Activated naive CD8-positive, alpha-beta T cell treated with anti-CD3 and anti-CD28 coated beads, Interleukin-2, amount 50 U/mL, for 16 hours (primary cell): ENCODE measurements around the gene IRX1.

Experiments used
- DNase-seq: peaks from one replicate; pipeline ENCODE4 v3.0.0-alpha.2; 2020; ENCODE audit warnings: low read depth, low spot score

Gene IRX1

GRCh38 chr5:3595006-3595961 lies at the start of gene IRX1:
TSS of gene IRX1 (plus strand) at chr5:3595832. CDS start at chr5:3596106, 274 bp downstream.
- no peak for DNase-seq

GRCh38 chr5:3546028-3546427 lies 49.6 kb upstream of the IRX1 start:
- no peak for DNase-seq

- DNase-seq = no peak
Observed at GRCh38 chr5:3564116-3564515, 31.5 kb upstream of the IRX1 start.

GRCh38 chr5:3564827-3565518 lies 30.7 kb upstream of the IRX1 start:
- DNase-seq = no peak

- DNase-seq = no peak
Observed at GRCh38 chr5:3584724-3585531, 10.7 kb upstream of the IRX1 start.

- DNase-seq = no peak
Observed at GRCh38 chr5:3590161-3590966, 5.3 kb upstream of the IRX1 start.

DNA sequence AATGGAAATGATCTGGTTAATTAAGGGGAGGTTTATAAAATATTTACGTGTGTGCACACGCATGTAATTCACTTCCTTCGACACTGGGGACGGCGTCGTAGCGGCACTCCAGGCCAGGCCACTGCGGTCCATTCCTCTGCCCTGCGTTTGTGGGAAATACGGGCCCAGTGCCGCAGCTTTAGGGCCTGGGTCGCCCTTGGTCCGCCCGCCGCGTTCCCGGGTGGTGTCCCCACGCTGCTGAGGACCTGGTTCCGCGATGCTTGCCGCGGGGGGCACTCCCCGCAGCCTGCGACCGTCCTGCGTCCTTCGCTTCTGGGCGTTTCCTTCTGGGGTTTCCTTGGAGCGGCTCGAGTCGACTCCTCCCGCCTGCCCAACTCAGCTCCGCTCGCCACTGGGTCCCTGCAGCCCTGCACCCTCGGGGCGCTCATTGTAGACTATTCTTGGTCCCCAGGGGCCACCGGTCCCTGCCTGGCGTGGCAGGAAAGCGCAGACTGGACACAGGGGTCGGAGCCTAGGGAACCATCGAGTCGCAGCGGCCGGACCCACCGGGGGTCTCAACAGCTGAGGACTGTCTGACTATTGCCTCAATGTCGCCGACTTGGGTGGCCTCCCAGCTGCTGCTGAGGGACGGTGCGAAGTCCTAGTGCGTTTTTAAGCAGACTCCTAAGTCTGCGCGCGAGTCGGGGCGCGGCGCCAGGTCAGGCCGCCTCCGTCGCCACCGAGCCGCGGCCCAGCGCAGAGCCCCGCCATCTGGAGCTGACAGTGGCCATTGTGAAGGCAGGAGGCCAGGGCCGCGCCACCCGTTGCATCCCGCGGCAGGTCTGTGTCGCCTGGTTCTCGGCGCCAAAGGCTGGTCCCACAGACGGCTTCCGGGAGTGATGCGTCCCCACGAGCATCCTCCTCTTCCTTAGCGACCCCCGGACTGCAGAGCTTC lies 4.4 kb upstream of the IRX1 start:
- DNase-seq = no peak

DNA sequence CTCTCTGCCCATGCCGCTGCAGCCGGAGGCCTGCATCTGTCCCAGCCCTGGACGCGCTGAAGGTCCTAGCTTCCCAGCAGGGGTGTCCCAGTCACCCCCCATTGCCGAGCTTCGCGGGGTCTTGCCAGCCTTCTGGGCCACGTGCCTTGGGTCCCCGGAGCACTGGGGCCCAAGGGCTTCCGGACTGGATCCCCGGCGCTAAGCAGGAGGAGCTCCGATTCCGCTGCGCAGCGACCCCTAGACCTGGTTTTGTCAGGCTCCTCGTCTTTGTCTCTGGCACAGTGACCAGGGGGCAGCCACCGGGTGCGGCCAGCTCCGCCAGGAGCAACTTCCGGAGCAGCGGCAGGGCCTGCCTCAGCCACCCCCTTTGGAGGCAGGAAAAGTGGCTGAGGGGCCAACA lies 3.3 kb upstream of the IRX1 start:
- no peak for DNase-seq

GRCh38 chr5:3593771-3594509 lies 1.7 kb upstream of the IRX1 start:
- no peak for DNase-seq

GRCh38 chr5:3594510-3595005 lies 1.1 kb upstream of the IRX1 start:
- DNase-seq = no peak

DNA sequence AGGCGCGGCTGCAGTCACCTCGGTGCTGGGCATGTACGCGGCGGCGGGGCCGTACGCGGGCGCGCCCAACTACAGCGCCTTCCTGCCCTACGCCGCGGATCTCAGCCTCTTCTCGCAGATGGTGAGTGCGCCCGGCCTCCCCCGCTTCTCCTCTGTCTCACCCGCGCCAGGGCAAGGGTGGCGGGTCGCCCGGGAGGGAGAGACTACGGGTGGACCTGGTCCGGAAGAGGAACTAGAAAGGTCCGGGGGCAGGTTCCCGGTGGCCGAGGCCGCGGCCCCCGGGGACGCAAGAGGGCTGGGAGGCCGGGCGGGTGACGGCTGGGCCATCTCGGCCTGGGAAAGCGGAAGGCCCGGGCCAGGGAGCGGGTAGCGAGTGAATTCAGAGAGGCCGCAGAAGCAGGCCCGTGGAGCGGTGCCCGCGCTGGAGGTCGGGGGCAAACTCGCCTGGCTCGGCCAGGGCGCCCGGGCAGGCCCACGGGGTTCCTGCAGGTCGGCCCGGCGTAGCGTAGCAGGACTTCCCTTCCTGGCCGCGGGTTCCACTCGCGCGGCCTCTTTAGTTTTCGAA lies 711 bp downstream of the IRX1 start:
- DNase-seq = no peak

DNA sequence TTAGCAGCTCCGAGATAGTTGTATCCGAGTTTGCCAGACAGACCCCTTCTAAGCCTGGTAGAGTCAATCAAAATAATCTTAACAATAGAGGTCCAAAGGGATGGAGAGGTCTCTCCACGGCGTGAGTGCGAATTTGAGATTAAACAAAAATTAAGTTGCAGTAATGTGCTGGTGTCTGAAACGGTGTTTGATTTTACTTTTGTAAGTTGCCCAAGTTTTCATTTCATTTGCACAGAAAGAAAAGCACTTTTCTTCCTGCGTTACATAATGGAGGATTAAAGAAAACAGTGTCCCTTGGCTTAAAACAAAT lies 1.2 kb downstream of the IRX1 start:
- no peak for DNase-seq

GRCh38 chr5:3597167-3598007 lies 1.8 kb downstream of the IRX1 start:
- no peak for DNase-seq

DNA sequence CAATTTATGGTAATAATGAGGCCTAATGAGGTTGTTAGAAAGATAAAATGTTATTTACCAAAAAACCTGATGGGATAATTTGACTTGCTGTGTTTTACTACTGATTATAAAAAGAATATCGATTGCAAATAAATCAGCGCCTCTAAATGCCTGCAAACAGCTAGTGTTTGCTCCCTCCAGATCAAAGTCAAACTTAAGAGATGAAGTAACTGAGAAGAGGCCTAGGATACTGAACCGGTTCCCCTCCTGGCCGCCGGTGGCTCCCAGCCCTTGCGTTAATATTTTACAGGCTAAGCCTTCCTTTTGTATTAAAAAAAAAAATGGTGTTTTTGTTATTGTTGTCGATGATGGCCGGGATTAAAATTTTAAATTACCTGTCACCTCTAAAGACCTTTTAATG lies 2.6 kb downstream of the IRX1 start:
- DNase-seq = no peak

DNA sequence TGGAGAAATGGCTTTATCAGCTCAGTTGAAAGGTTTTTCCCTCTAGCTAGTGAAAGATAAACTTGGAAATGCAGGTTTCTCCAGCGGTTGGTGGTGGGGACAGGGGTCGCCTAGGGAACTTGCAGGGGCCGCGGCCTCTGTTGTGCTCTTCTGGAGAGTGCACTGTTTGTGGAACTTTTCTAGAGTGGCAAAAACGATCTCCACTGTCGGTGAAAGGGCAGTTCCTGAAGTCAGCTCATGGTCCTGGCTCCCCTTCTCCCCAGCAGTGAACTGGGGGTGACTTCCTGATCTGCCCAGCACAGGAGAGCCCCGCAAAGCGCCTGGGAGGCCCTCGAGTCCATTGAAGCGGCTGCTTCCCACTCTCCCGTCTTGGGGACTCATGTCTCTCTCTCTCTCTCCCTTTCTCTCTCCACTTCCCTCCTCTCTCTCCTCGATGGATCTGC lies 3.2 kb downstream of the IRX1 start:
- no peak for DNase-seq

GRCh38 chr5:3599226-3600105 lies 3.8 kb downstream of the IRX1 start:
- DNase-seq = no peak
